ENCODE results near the gene SIPA1. TPM values are rescaled to one million over a fixed set of nuclear protein-coding genes. Genes with fewer than 3 reads are reported as not detected.

The SIPA1 gene
- total and polyA plus RNA-seq, 2 of the 13 experiments (the other 11 are each of a cell fraction or from before 2014, with no cell fraction given): 5.8 to 7.7 TPM

DNA sequence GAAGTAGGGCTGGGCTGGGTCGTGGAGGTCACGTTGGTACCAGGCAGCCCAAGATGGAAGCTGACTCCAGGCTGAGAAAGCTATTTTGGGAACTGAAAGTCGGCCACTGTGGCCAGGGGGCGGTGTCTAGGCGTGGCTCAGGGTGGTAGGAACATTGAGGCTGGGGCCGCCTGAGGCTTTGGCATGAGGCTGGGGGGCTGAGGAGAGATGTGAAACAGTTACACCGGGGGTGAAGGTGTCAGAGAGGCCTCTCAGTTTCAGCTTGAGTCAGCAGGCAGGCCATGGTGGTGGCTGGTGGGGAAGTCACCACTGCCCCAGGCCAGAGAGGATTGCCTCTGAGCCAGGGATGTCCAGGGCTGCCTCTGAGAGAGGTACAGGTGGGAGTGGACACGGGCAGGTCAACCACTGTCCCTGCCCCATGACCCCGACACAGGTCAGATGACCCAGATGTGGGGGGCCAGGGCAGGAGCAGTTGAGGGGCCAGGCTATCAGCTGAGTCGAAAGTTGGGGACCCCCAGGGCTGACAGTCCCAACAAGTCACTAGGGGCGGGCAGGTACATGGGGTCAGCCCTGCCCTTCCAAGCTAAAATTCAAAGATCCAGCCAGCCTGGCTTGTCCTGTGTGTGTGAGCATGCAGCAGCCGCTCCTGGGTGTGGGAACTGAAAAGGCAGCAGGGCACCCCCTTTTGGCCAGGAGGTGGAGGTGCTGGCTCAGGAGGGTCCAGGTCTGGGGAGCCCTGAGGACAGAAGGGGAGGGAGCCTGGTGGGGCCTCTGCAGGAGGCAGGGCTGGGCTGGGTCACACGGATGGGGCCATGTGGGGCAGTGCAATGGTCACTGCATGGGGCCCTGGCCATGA is 49.5 kb upstream of the SIPA1 start (continued):
- no peak for TF ChIP-seq EZH2 (conservative IDR thresholded peaks at IDR 0.05; ENCODE audit: low read depth, low read length)
- no peak for TF ChIP-seq SETDB1 (CRISPR knock-in tag; IDR thresholded peaks at IDR 0.05; ENCODE audit: borderline replicate concordance)
- no peak for TF ChIP-seq ZNF841 (CRISPR knock-in tag; IDR thresholded peaks at IDR 0.05; ENCODE audit: borderline replicate concordance)
- no peak for TF ChIP-seq ZFP36L2 (CRISPR knock-in tag; IDR thresholded peaks at IDR 0.05)
- TF ChIP-seq, protein P1, sequence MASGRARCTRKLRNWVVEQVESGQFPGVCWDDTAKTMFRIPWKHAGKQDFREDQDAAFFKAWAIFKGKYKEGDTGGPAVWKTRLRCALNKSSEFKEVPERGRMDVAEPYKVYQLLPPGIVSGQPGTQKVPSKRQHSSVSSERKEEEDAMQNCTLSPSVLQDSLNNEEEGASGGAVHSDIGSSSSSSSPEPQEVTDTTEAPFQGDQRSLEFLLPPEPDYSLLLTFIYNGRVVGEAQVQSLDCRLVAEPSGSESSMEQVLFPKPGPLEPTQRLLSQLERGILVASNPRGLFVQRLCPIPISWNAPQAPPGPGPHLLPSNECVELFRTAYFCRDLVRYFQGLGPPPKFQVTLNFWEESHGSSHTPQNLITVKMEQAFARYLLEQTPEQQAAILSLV (CRISPR knock-in tag; IDR thresholded peaks at IDR 0.05; ENCODE audit: borderline replicate concordance): no peak
- no peak for TF ChIP-seq KLF6 (CRISPR knock-in tag; IDR thresholded peaks at IDR 0.05)
- no peak for TF ChIP-seq ATF5 (CRISPR knock-in tag; IDR thresholded peaks at IDR 0.05; ENCODE audit: low read depth)
- peak; percentile 35 to 48; a peak in 1 of 4 replicates for TF ChIP-seq HMGXB4 (CRISPR knock-in tag; IDR thresholded peaks at IDR 0.05; ENCODE audit: borderline replicate concordance in 1 of 2, low read depth in 1 of 2)
- TF ChIP-seq, protein P2, sequence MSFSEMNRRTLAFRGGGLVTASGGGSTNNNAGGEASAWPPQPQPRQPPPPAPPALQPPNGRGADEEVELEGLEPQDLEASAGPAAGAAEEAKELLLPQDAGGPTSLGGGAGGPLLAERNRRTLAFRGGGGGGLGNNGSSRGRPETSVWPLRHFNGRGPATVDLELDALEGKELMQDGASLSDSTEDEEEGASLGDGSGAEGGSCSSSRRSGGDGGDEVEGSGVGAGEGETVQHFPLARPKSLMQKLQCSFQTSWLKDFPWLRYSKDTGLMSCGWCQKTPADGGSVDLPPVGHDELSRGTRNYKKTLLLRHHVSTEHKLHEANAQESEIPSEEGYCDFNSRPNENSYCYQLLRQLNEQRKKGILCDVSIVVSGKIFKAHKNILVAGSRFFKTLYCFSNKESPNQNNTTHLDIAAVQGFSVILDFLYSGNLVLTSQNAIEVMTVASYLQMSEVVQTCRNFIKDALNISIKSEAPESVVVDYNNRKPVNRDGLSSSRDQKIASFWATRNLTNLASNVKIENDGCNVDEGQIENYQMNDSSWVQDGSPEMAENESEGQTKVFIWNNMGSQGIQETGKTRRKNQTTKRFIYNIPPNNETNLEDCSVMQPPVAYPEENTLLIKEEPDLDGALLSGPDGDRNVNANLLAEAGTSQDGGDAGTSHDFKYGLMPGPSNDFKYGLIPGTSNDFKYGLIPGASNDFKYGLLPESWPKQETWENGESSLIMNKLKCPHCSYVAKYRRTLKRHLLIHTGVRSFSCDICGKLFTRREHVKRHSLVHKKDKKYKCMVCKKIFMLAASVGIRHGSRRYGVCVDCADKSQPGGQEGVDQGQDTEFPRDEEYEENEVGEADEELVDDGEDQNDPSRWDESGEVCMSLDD (CRISPR knock-in tag; IDR thresholded peaks at IDR 0.05; ENCODE audit: borderline replicate concordance): no peak
- no peak for TF ChIP-seq ZNF484 (CRISPR knock-in tag; IDR thresholded peaks at IDR 0.05; ENCODE audit: borderline replicate concordance, low read depth)
- TF ChIP-seq PCBP1 (IDR thresholded peaks at IDR 0.05; ENCODE audit: borderline replicate concordance, low read depth, low read length): 0 out of 2 replicates have a peak, but pooled peaks have one; percentile 30
- no peak for TF ChIP-seq ZNF879 (CRISPR knock-in tag; IDR thresholded peaks at IDR 0.05)
- TF ChIP-seq HOXD1 (CRISPR knock-in tag; IDR thresholded peaks at IDR 0.05): no peak
- no peak for TF ChIP-seq REL (CRISPR knock-in tag; conservative IDR thresholded peaks at IDR 0.05)
- TF ChIP-seq ZNF615 (CRISPR knock-in tag; IDR thresholded peaks at IDR 0.05; ENCODE audit: borderline replicate concordance): no peak
- TF ChIP-seq RAD21 (CRISPR knock-in tag; IDR thresholded peaks at IDR 0.05): peak; percentile 84
- TF ChIP-seq ARHGAP35 (CRISPR knock-in tag; IDR thresholded peaks at IDR 0.05; ENCODE audit: borderline replicate concordance): no peak
- no peak for TF ChIP-seq ZNF12 (CRISPR knock-in tag; IDR thresholded peaks at IDR 0.05)
- no peak for TF ChIP-seq NFIC (IDR thresholded peaks at IDR 0.05; ENCODE audit: low read length)
